Measurements from ENCODE around the gene DGKE.

DGKE gene

DNA sequence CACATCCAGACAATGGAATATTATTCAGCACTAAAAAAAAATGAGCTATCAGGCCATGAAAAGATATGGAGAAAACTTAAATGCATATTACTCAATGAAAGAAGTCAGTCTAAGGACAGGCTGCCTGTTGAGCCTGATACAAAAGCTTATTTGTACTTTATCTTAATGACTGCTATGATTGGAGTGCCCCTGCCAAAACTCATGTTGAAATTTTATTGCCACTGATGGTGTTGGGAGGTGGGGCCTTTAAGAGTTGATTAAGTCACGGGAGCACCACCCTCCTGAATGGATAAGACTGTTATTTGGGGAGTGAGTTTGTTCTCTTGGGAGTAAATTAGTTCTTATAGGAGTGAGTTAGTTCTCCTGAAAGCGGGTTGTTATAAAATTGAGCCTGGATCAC is 10.1 kb upstream of the DGKE start:
- WGBS, 2 donors (ENCODE audit: extremely low coverage in 2 of 2, insufficient read length in 2 of 2, insufficient replicate concordance in 1 of 2) = no CpG with 5 or more reads among the region's 2 CpGs
- H2BK12ac ChIP-seq (ENCODE audit: low read length) = no peak overlapping the region
- no peak overlapping the region for H2BK5ac ChIP-seq (ENCODE audit: low read length)
- no peaks in the 10 kb centered on the region for H3K36me3 ChIP-seq (replicated peaks in 1 of 2; ENCODE audit: control insufficient read depth in 2 of 2, insufficient read depth in 2 of 2, low read length in 2 of 2)
- H3K9me3 ChIP-seq (replicated peaks in 1 of 2; ENCODE audit: control insufficient read depth in 2 of 2, insufficient read depth in 1 of 2, low read depth in 1 of 2, low read length in 2 of 2) = no peaks in the 10 kb centered on the region
- no peak overlapping the region for H3K23ac ChIP-seq (ENCODE audit: low read depth, low read length, poor library complexity)
- no peak for DNase-seq (ENCODE audit: low spot score)
- H3K18ac ChIP-seq (ENCODE audit: low read length) = no peak overlapping the region
- no peak overlapping the region for H2AK5ac ChIP-seq (ENCODE audit: low read depth, low read length)
- no peak overlapping the region for H4K91ac ChIP-seq (ENCODE audit: low read depth, low read length, poor library complexity)
- no peak overlapping the region for H3K14ac ChIP-seq (ENCODE audit: low read length)
- no peaks in the 10 kb centered on the region for H3K4me1 ChIP-seq (ENCODE audit: control insufficient read depth in 2 of 2, insufficient read depth in 1 of 2, low read depth in 1 of 2, low read length in 2 of 2)
- no peaks in the 10 kb centered on the region for H3K79me1 ChIP-seq (ENCODE audit: low read depth, low read length)
- H3K9ac ChIP-seq (ENCODE audit: low read depth, low read length, poor library complexity) = no peak overlapping the region
- H3K27me3 ChIP-seq (ENCODE audit: control insufficient read depth in 3 of 3, insufficient read depth in 3 of 3, low read depth in 1 of 3, low read length in 3 of 3) = no peaks in the 10 kb centered on the region
- H3K27ac ChIP-seq (replicated peaks; ENCODE audit: low read length) = no peak overlapping the region
- H4K8ac ChIP-seq (ENCODE audit: low read depth, low read length) = no peak overlapping the region
- no peak overlapping the region for H2BK120ac ChIP-seq (ENCODE audit: low read depth, low read length)
- no peak overlapping the region for H3K4me3 ChIP-seq (ENCODE audit: low read length in 2 of 2)
- no peak overlapping the region for H3K4me2 ChIP-seq (ENCODE audit: insufficient read depth, low read length, poor library complexity, severe bottlenecking)
- no peak overlapping the region for H2BK15ac ChIP-seq (ENCODE audit: low read length)
- H2AFZ ChIP-seq (ENCODE audit: low read length) = no peak overlapping the region
- no peak overlapping the region for H3K4ac ChIP-seq (ENCODE audit: low read length)

DNA sequence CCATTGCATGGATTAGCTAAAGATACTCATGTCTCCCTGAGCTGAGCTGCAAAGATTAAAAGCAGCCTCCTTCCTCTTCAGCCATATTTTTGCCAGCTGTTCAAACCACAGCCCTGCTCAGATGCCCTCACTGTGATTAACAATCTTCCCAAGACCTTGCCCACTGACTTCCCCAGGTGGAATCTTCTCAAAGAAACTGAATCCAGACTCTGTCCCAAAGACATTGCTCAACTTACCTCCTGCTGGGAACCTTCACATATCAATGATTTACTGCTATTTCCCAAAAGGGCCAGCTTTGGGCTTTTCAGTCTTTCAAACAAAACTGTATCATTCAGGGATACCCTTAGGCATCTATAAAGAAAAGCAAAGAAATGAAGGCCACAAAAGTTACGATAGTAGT is 9.4 kb upstream of the DGKE start:
- H3K27me3 ChIP-seq (ENCODE audit: control insufficient read depth in 3 of 3, insufficient read depth in 3 of 3, low read depth in 1 of 3, low read length in 3 of 3) = no peaks in the 10 kb centered on the region
- no peak overlapping the region for H3K4me2 ChIP-seq (ENCODE audit: insufficient read depth, low read length, poor library complexity, severe bottlenecking)
- DNase-seq (ENCODE audit: low spot score) = no peak

DNA sequence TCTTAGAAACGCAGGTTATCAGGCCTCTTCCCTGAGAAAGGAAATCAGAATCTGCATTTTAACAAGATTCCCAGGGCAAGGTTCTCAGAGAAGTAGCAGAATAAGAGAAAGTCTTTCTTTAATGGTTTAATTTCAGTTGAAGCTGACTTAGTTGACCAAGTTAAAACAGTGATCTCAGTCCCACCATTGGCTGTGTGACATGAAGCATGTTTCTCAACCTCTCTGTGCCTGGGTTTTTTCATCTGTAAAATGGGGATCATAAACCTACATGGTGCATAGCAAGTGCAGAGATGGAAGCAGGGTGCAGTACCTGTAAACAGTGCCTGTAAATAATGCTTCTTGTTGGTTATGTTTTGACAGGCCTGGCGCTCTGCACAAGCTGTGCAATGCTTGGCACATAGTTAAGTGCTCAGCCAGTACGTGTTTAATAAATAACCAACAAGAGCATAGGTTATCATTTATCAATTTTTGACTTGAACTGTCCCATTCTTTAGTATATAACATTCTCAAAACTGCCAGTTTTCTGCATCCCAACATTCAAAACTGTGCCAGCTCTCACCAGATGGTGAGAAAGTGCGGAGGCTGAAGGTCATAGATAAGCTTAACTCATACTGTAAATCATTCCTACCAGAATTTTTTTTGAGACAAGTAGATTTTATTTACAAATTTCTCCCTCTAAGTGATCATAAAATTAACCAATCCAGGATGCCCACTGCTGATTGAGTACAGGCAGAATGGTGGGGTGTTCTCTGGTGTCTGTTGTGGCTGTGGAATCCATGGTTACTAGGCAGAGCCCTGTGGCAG is 7.1 kb upstream of the DGKE start:
- H3K79me1 ChIP-seq (ENCODE audit: low read depth, low read length) = no peaks in the 10 kb centered on the region
- H4K8ac ChIP-seq (ENCODE audit: low read depth, low read length) = no peak overlapping the region
- H3K23ac ChIP-seq (ENCODE audit: low read depth, low read length, poor library complexity) = no peak overlapping the region
- H3K27me3 ChIP-seq (ENCODE audit: control insufficient read depth in 3 of 3, insufficient read depth in 3 of 3, low read depth in 1 of 3, low read length in 3 of 3) = no peaks in the 10 kb centered on the region
- no CpG with 5 or more reads among the region's 4 CpGs for WGBS, 2 donors (ENCODE audit: extremely low coverage in 2 of 2, insufficient read length in 2 of 2, insufficient replicate concordance in 1 of 2)
- H3K18ac ChIP-seq (ENCODE audit: low read length) = no peak overlapping the region
- H3K27ac ChIP-seq (replicated peaks; ENCODE audit: low read length) = no peak overlapping the region
- no peak overlapping the region for H2AK5ac ChIP-seq (ENCODE audit: low read depth, low read length)
- H3K4ac ChIP-seq (ENCODE audit: low read length) = no peak overlapping the region
- H3K9ac ChIP-seq (ENCODE audit: low read depth, low read length, poor library complexity) = no peak overlapping the region
- H3K14ac ChIP-seq (ENCODE audit: low read length) = no peak overlapping the region
- no peak for DNase-seq (ENCODE audit: low spot score)
- no peak overlapping the region for H3K4me2 ChIP-seq (ENCODE audit: insufficient read depth, low read length, poor library complexity, severe bottlenecking)
- peaks cover 0 to 8% of the 10 kb centered on the region in 2 donors for H3K9me3 ChIP-seq (replicated peaks in 1 of 2; ENCODE audit: control insufficient read depth in 2 of 2, insufficient read depth in 1 of 2, low read depth in 1 of 2, low read length in 2 of 2)
- no peak overlapping the region for H2AFZ ChIP-seq (ENCODE audit: low read length)
- no peak overlapping the region for H4K91ac ChIP-seq (ENCODE audit: low read depth, low read length, poor library complexity)
- H2BK120ac ChIP-seq (ENCODE audit: low read depth, low read length) = no peak overlapping the region
- H3K4me3 ChIP-seq (ENCODE audit: low read length in 2 of 2) = no peak overlapping the region
- H2BK12ac ChIP-seq (ENCODE audit: low read length) = no peak overlapping the region
- H2BK5ac ChIP-seq (ENCODE audit: low read length) = no peak overlapping the region
- H3K4me1 ChIP-seq (ENCODE audit: control insufficient read depth in 2 of 2, insufficient read depth in 1 of 2, low read depth in 1 of 2, low read length in 2 of 2) = no peaks in the 10 kb centered on the region
- H2BK15ac ChIP-seq (ENCODE audit: low read length) = no peak overlapping the region
- peaks cover 0 to 6% of the 10 kb centered on the region in 2 donors for H3K36me3 ChIP-seq (replicated peaks in 1 of 2; ENCODE audit: control insufficient read depth in 2 of 2, insufficient read depth in 2 of 2, low read length in 2 of 2)

More for the DNA sequence above, 9.4 kb upstream of the DGKE start:
- no peak overlapping the region for H2BK12ac ChIP-seq (ENCODE audit: low read length)
- H3K18ac ChIP-seq (ENCODE audit: low read length) = no peak overlapping the region
- H3K36me3 ChIP-seq (replicated peaks in 1 of 2; ENCODE audit: control insufficient read depth in 2 of 2, insufficient read depth in 2 of 2, low read length in 2 of 2) = no peaks in the 10 kb centered on the region
- WGBS, 2 donors (ENCODE audit: extremely low coverage in 2 of 2, insufficient read length in 2 of 2, insufficient replicate concordance in 1 of 2) = no CpG with 5 or more reads among the region's 1 CpG
- H4K91ac ChIP-seq (ENCODE audit: low read depth, low read length, poor library complexity) = no peak overlapping the region
- H3K4me3 ChIP-seq (ENCODE audit: low read length in 2 of 2) = no peak overlapping the region
- H3K27ac ChIP-seq (replicated peaks; ENCODE audit: low read length) = no peak overlapping the region
- H3K4me1 ChIP-seq (ENCODE audit: control insufficient read depth in 2 of 2, insufficient read depth in 1 of 2, low read depth in 1 of 2, low read length in 2 of 2) = no peaks in the 10 kb centered on the region
- no peak overlapping the region for H2BK15ac ChIP-seq (ENCODE audit: low read length)
- H4K8ac ChIP-seq (ENCODE audit: low read depth, low read length) = no peak overlapping the region
- no peak overlapping the region for H3K23ac ChIP-seq (ENCODE audit: low read depth, low read length, poor library complexity)
- H3K4ac ChIP-seq (ENCODE audit: low read length) = no peak overlapping the region
- H2BK5ac ChIP-seq (ENCODE audit: low read length) = no peak overlapping the region
- no peaks in the 10 kb centered on the region for H3K9me3 ChIP-seq (replicated peaks in 1 of 2; ENCODE audit: control insufficient read depth in 2 of 2, insufficient read depth in 1 of 2, low read depth in 1 of 2, low read length in 2 of 2)
- H3K14ac ChIP-seq (ENCODE audit: low read length) = no peak overlapping the region
- no peaks in the 10 kb centered on the region for H3K79me1 ChIP-seq (ENCODE audit: low read depth, low read length)
- H2BK120ac ChIP-seq (ENCODE audit: low read depth, low read length) = no peak overlapping the region
- no peak overlapping the region for H2AFZ ChIP-seq (ENCODE audit: low read length)
- no peak overlapping the region for H3K9ac ChIP-seq (ENCODE audit: low read depth, low read length, poor library complexity)
- H2AK5ac ChIP-seq (ENCODE audit: low read depth, low read length) = no peak overlapping the region

DNA sequence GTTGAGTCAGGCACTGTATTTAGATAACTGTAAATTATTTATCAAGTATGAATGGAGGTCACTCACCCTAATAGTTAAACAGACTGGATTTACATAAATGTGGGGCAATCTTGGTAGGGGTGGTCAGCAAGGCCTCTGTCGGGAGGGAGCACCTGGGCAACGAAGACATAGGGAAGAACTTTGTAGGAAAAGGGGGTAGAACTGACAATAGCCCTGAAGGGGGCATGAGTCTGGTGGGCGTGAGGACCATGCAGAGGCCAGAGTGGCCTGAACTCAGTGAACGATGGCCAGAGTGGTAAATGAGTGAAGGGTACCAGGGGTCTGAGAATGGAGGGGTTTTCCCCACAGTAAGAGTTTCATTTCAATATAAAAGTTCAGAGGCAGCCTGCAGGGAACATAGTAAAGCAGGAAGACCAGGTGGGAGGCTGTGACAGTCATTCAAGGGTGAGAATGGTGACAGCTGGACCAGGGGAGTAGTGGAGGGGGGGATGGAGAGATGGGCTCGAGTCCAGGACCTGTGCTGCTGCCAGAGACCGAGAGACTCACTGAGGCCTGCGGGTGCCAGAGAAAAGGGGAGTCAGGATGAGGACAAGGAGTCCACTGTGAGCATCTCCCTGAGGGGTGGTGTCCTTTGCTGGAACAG is 3.1 kb upstream of the DGKE start:
- Histone ChIP-seq H2AK5ac (ENCODE audit: low read depth, low read length) (no peak overlapping the region), H3K27ac (replicated peaks; ENCODE audit: low read length) (no peak overlapping the region), H2BK15ac (ENCODE audit: low read length) (no peak overlapping the region), H2BK5ac (ENCODE audit: low read length) (no peak overlapping the region), H3K4me1 (ENCODE audit: control insufficient read depth in 2 of 2, insufficient read depth in 1 of 2, low read depth in 1 of 2, low read length in 2 of 2) (peaks cover 3 to 8% of the 10 kb centered on the region in 2 donors), H3K9me3 (replicated peaks in 1 of 2; ENCODE audit: control insufficient read depth in 2 of 2, insufficient read depth in 1 of 2, low read depth in 1 of 2, low read length in 2 of 2) (peaks cover 0 to 8% of the 10 kb centered on the region in 2 donors), H3K36me3 (replicated peaks in 1 of 2; ENCODE audit: control insufficient read depth in 2 of 2, insufficient read depth in 2 of 2, low read length in 2 of 2) (peaks cover 0 to 6% of the 10 kb centered on the region in 2 donors), H3K14ac (ENCODE audit: low read length) (no peak overlapping the region), H4K8ac (ENCODE audit: low read depth, low read length) (no peak overlapping the region), H3K23ac (ENCODE audit: low read depth, low read length, poor library complexity) (no peak overlapping the region), H2BK120ac (ENCODE audit: low read depth, low read length) (no peak overlapping the region), H3K9ac (ENCODE audit: low read depth, low read length, poor library complexity) (no peak overlapping the region), H3K4me2 (ENCODE audit: insufficient read depth, low read length, poor library complexity, severe bottlenecking) (no peak overlapping the region), H4K91ac (ENCODE audit: low read depth, low read length, poor library complexity) (no peak overlapping the region), H2BK12ac (ENCODE audit: low read length) (no peak overlapping the region), H3K4me3 (ENCODE audit: low read length in 2 of 2) (no peak overlapping the region), H3K18ac (ENCODE audit: low read length) (no peak overlapping the region), H3K4ac (ENCODE audit: low read length) (no peak overlapping the region), H3K27me3 (ENCODE audit: control insufficient read depth in 3 of 3, insufficient read depth in 3 of 3, low read depth in 1 of 3, low read length in 3 of 3) (peaks cover 0 to 15% (median 0%) of the 10 kb centered on the region in 3 experiments), H2AFZ (ENCODE audit: low read length) (no peak overlapping the region), H3K79me1 (ENCODE audit: low read depth, low read length) (peaks cover 3% of the 10 kb centered on the region)
- WGBS, 2 donors (ENCODE audit: extremely low coverage in 2 of 2, insufficient read length in 2 of 2, insufficient replicate concordance in 1 of 2) = no CpG with 5 or more reads among the region's 7 CpGs
- no peak for DNase-seq (ENCODE audit: low spot score)

Data from neuronal stem cell (in vitro differentiated cells).